Endodermal cell (in vitro differentiated cells): ENCODE results near the gene ZNF597. TPM values are rescaled to one million over a fixed set of nuclear protein-coding genes. Genes with fewer than 3 reads are reported as not detected.
A peak's percentile ranks its signal among the peaks of the same experiment; 100 is the strongest.
"Not testable (repeated sequence)": the region's sequence is repeated elsewhere in the genome, so short reads cannot be mapped to it uniquely, and the experiment has no call there.

Experiments
- DNase-seq: peaks from one replicate; pipeline ENCODE4 v3.0.0-alpha.2; 2017
- H3K27ac ChIP-seq: 2 replicates; pipeline ENCODE4 v1.5.1; 2013; ENCODE audit warnings: mild to moderate bottlenecking, low read depth, low read length, moderate library complexity
- H3K27me3 ChIP-seq: 2 replicates; pipeline ENCODE4 v1.6.1; 2013; ENCODE audit warnings: mild to moderate bottlenecking, low read length, moderate library complexity; ENCODE audit not compliant: insufficient read depth, control insufficient read depth, poor library complexity, severe bottlenecking
- H3K36me3 ChIP-seq: 2 replicates; pipeline ENCODE4 v1.7.0; 2013; ENCODE audit warnings: mild to moderate bottlenecking, low read length, moderate library complexity; ENCODE audit not compliant: control insufficient read depth, insufficient read depth
- H3K4me1 ChIP-seq: one replicate; pipeline ENCODE4 v1.7.0; 2013; ENCODE audit warnings: low read length; ENCODE audit not compliant: control insufficient read depth, insufficient read depth
- H3K4me3 ChIP-seq: 2 replicates; pipeline ENCODE4 v1.5.1; 2013; ENCODE audit warnings: mild to moderate bottlenecking, low read length, moderate library complexity
- H3K9ac ChIP-seq: 2 replicates; pipeline ENCODE4 v1.6.1; 2013; ENCODE audit warnings: mild to moderate bottlenecking, low read length, moderate library complexity; ENCODE audit not compliant: poor library complexity, severe bottlenecking; ENCODE audit errors: extremely low read depth
- H3K9me3 ChIP-seq: 2 replicates; pipeline ENCODE4 v1.6.1; 2013; ENCODE audit warnings: mild to moderate bottlenecking, low read length, moderate library complexity; ENCODE audit not compliant: control insufficient read depth
- H3K27ac Mint-ChIP-seq: 2 replicates; pipeline ENCODE4 v1.8.0; 2020; ENCODE audit warnings: mixed read lengths
- H3K27me3 Mint-ChIP-seq: 2 replicates; pipeline ENCODE4 v1.8.0; 2021; ENCODE audit warnings: mild to moderate bottlenecking, mixed read lengths; ENCODE audit not compliant: insufficient read depth
- H3K36me3 Mint-ChIP-seq: 2 replicates; pipeline ENCODE4 v1.8.0; 2020; ENCODE audit warnings: low read depth, mixed read lengths
- H3K4me1 Mint-ChIP-seq: 2 replicates; pipeline ENCODE4 v1.8.0; 2020; ENCODE audit warnings: mixed read lengths
- H3K4me3 Mint-ChIP-seq: 2 replicates; pipeline ENCODE4 v1.8.0; 2020; ENCODE audit warnings: mild to moderate bottlenecking, moderate library complexity, mixed read lengths
- H3K9me3 Mint-ChIP-seq: 2 replicates; pipeline ENCODE4 v1.8.0; 2020; ENCODE audit warnings: mild to moderate bottlenecking, mixed read lengths
- CTCF ChIP-seq: fragments of 200-600 bp; sonication (generic); conservative IDR thresholded peaks from 2 replicates; pipeline ENCODE4 v1.5.0; 2021; ENCODE audit warnings: antibody characterized with exemption, mild to moderate bottlenecking
- WGBS, 2 experiments: methylation state at CpG; one replicate each; pipeline versions ENCODE4 v1.1.5 to v1.1.7; 2013; ENCODE audit warnings: missing lambda C conversion rate in 2 of 2, mixed read lengths in 1 of 2; ENCODE audit not compliant: insufficient coverage in 1 of 2, insufficient read length in 1 of 2; 5-methylcytosine and 5-hydroxymethylcytosine counted together
- total RNA-seq, 2 donors: library from RNA; stranded (reverse); fragmentation: NEBNext Ultra II Directional in 1 of 2; extraction: Animal tissue kit (Norgen Biotek cat#: 25700) in 1 of 2; gene quantifications; 2 replicates in 1 of 2; 3 replicates in 1 of 2; pipeline ENCODE4 v1.2.1, GENCODE V29; 2021

ZNF597 gene
- total RNA-seq, 2 donors from 2014 or later: 2.0 to 3.1 TPM

- no peak for TF ChIP-seq CTCF
- Histone ChIP-seq H3K27me3 (no peaks in the 10 kb centered on the region), H3K36me3 (peaks cover 30% of the 10 kb centered on the region), H3K4me3 (no peak overlapping the region), H3K27ac (no peak overlapping the region), H3K9ac (no peak overlapping the region), H3K9me3 (no peaks in the 10 kb centered on the region), H3K4me1 (peaks cover 9% of the 10 kb centered on the region)
- Mint-ChIP-seq H3K27me3 (no peaks in the 10 kb centered on the region), H3K4me1 (peaks cover 2% of the 10 kb centered on the region), H3K9me3 (no peaks in the 10 kb centered on the region), H3K27ac (no peak overlapping the region), H3K4me3 (no peak overlapping the region), H3K36me3 (peaks cover 31% of the 10 kb centered on the region)
- 86 to 100% methylated on average over 9 to 16 of the region's 16 CpGs for WGBS, 2 experiments
- DNase-seq: peak; percentile 36
Measured at GRCh38 chr16:3474136-3474779, 31.0 kb upstream of the ZNF597 start.

GRCh38 chr16:3473596-3473943 lies 30.3 kb upstream of the ZNF597 start:
- H3K4me3 Mint-ChIP-seq, H3K27ac ChIP-seq, H3K27me3 ChIP-seq, H3K4me1 ChIP-seq, H3K4me1 Mint-ChIP-seq, H3K4me3 ChIP-seq, H3K27me3 Mint-ChIP-seq, H3K27ac Mint-ChIP-seq, H3K9me3 Mint-ChIP-seq, DNase-seq, H3K9me3 ChIP-seq, H3K9ac ChIP-seq: not testable (repeated sequence)
- 88 to 100% methylated on average over 1 to 3 of the region's 3 CpGs for WGBS, 2 experiments
- peaks cover 25% of the 10 kb centered on the region for H3K36me3 Mint-ChIP-seq
- peaks cover 27% of the 10 kb centered on the region for H3K36me3 ChIP-seq

GRCh38 chr16:3472878-3473595 lies 29.7 kb upstream of the ZNF597 start:
- Mint-ChIP-seq H3K27me3 (no peaks in the 10 kb centered on the region), H3K36me3 (peaks cover 21% of the 10 kb centered on the region), H3K4me3 (no peak overlapping the region), H3K9me3 (no peaks in the 10 kb centered on the region), H3K4me1 (peaks cover 10% of the 10 kb centered on the region), H3K27ac (no peak overlapping the region)
- Histone ChIP-seq H3K9ac (no peak overlapping the region), H3K36me3 (peaks cover 27% of the 10 kb centered on the region), H3K27ac (no peak overlapping the region), H3K9me3 (no peaks in the 10 kb centered on the region), H3K4me1 (peaks cover 6% of the 10 kb centered on the region), H3K27me3 (no peaks in the 10 kb centered on the region), H3K4me3 (no peak overlapping the region)
- 87 to 92% methylated on average over 5 to 10 of the region's 10 CpGs for WGBS, 2 experiments
- TF ChIP-seq CTCF: no peak
- no peak for DNase-seq
